Measurements from ENCODE around the gene ZSCAN16.
"Not testable (repeated sequence)": the region's sequence is repeated elsewhere in the genome, so short reads cannot be mapped to it uniquely, and the experiment has no call there.

ZSCAN16 gene

GRCh38 chr6:28089054-28089453, 35.4 kb upstream of the ZSCAN16 start:
- TF ChIP-seq CTCF (IDR thresholded peaks at IDR 0.05; ENCODE audit: low read depth, low read length, missing control alignments): no peak
- no peak overlapping the region for H3K4me3 ChIP-seq (ENCODE audit: low read depth, low read length)
- DNase-seq (ENCODE audit: low read depth): no peak

- no peak for DNase-seq (ENCODE audit: low read depth)
- TF ChIP-seq CTCF (IDR thresholded peaks at IDR 0.05; ENCODE audit: low read depth, low read length, missing control alignments): no peak
- H3K4me3 ChIP-seq (ENCODE audit: low read depth, low read length): no peak overlapping the region
Observed at GRCh38 chr6:28090917-28091586, 33.4 kb upstream of the ZSCAN16 start.

- DNase-seq (ENCODE audit: low read depth); H3K4me3 ChIP-seq (ENCODE audit: low read depth, low read length): not testable (repeated sequence)
Observed at GRCh38 chr6:28102222-28102621, 22.2 kb upstream of the ZSCAN16 start.

GRCh38 chr6:28102699-28103098, 21.7 kb upstream of the ZSCAN16 start:
- not testable (repeated sequence) for H3K4me3 ChIP-seq (ENCODE audit: low read depth, low read length); DNase-seq (ENCODE audit: low read depth)

- peak; percentile 67 for TF ChIP-seq CTCF (IDR thresholded peaks at IDR 0.05; ENCODE audit: low read depth, low read length, missing control alignments)
- peak; percentile 77 for DNase-seq (ENCODE audit: low read depth)
- H3K4me3 ChIP-seq (ENCODE audit: low read depth, low read length): peak overlapping the region; percentile 68
Observed at GRCh38 chr6:28104392-28105244, 19.8 kb upstream of the ZSCAN16 start.

GRCh38 chr6:28105245-28105639, 19.2 kb upstream of the ZSCAN16 start:
- H3K4me3 ChIP-seq (ENCODE audit: low read depth, low read length): peak overlapping the region; percentile 68
- DNase-seq (ENCODE audit: low read depth): no peak
- no peak for TF ChIP-seq CTCF (IDR thresholded peaks at IDR 0.05; ENCODE audit: low read depth, low read length, missing control alignments)

GRCh38 chr6:28107506-28107905, 16.9 kb upstream of the ZSCAN16 start:
- DNase-seq (ENCODE audit: low read depth): no peak
- no peak for TF ChIP-seq CTCF (IDR thresholded peaks at IDR 0.05; ENCODE audit: low read depth, low read length, missing control alignments)
- H3K4me3 ChIP-seq (ENCODE audit: low read depth, low read length): no peak overlapping the region

- DNase-seq (ENCODE audit: low read depth): no peak
Observed at GRCh38 chr6:28111964-28112363, 12.4 kb upstream of the ZSCAN16 start.

More at GRCh38 chr6:28111964-28112363, 12.4 kb upstream of the ZSCAN16 start:
- no peak for TF ChIP-seq CTCF (IDR thresholded peaks at IDR 0.05; ENCODE audit: low read depth, low read length, missing control alignments)
- no peak overlapping the region for H3K4me3 ChIP-seq (ENCODE audit: low read depth, low read length)

Data from GM12864 (cell line).